ENCODE data around the gene LGALS16.

GRCh38 chr19:39705578-39706188 is 50.0 kb downstream of the LGALS16 start:
- TF ChIP-seq BHLHE40 (IDR thresholded peaks at IDR 0.05; ENCODE audit: borderline replicate concordance) (no peak), SUZ12 (IDR thresholded peaks at IDR 0.05) (no peak), TARDBP (IDR thresholded peaks at IDR 0.05) (no peak), NFRKB (IDR thresholded peaks at IDR 0.05) (no peak), FOXM1 (IDR thresholded peaks at IDR 0.05; ENCODE audit: borderline replicate concordance) (no peak)

Data from HEK293T (cell line).